Body of pancreas (tissue), 4 donors: ENCODE measurements around the gene CACNG3.

Experiments used
- POLR2A ChIP-seq, 3 donors: fragments of 450-650 bp; IDR thresholded peaks; one replicate each; pipeline ENCODE4 v1.6.1; 2016; ENCODE audit warnings: antibody characterized with exemption in 3 of 3, mild to moderate bottlenecking in 2 of 3
- TF ChIP-seq, protein P1 (sequence below), 7 experiments: fragments of 450-650 bp in 4 of 7; fragments of 200-600 bp in 3 of 7; sonication (generic) in 3 of 7; IDR thresholded peaks; one replicate each; pipeline ENCODE4 v1.5.1; 2016 to 2019; ENCODE audit warnings: antibody characterized with exemption in 7 of 7

DNA sequence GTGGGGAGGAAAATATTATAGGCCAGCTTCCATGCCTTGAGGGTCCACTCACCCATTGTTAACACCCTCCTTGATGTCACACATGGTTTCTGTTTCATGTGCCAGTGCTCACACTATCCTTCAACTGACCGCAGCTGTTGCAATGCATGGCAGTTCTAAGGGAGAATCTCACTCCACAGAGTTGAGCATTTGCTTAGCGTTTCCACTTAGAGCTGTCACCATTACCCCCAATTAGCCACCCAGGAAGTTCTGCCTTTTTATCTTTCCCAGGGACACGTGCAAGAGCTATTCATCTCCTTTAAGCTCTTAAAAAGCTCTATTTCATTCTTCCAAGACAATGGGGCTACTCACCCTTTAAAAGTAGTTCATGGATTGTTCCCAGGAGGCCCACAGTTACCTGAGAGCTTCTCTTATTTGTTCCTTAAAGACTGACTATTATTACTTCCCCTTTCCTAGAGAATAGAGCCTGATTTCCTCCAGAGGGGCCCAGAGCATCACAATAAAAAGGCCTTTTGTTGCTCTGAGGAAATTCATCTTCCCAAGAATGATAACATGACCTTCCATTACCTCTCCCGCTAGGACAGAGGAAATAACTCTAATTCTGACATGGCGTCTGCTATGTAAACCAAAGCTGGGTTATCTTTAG, 126.8 kb downstream of the CACNG3 start:
- TF ChIP-seq, protein P1, sequence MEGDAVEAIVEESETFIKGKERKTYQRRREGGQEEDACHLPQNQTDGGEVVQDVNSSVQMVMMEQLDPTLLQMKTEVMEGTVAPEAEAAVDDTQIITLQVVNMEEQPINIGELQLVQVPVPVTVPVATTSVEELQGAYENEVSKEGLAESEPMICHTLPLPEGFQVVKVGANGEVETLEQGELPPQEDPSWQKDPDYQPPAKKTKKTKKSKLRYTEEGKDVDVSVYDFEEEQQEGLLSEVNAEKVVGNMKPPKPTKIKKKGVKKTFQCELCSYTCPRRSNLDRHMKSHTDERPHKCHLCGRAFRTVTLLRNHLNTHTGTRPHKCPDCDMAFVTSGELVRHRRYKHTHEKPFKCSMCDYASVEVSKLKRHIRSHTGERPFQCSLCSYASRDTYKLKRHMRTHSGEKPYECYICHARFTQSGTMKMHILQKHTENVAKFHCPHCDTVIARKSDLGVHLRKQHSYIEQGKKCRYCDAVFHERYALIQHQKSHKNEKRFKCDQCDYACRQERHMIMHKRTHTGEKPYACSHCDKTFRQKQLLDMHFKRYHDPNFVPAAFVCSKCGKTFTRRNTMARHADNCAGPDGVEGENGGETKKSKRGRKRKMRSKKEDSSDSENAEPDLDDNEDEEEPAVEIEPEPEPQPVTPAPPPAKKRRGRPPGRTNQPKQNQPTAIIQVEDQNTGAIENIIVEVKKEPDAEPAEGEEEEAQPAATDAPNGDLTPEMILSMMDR (IDR thresholded peaks at IDR 0.05), result no peak
- TF ChIP-seq POLR2A (IDR thresholded peaks at IDR 0.05), result no peak
